HG03460 (cell line): ENCODE data around the gene SUSD5.
"Not testable (repeated sequence)": the region's sequence is repeated elsewhere in the genome, so short reads cannot be mapped to it uniquely, and the experiment has no call there.

Experiments
- ATAC-seq: cut with Tn5 transposase; IDR thresholded peaks from one replicate; pipeline ENCODE4 v1.9.1; 2021; ENCODE audit not compliant: unreplicated experiment

SUSD5 gene

DNA sequence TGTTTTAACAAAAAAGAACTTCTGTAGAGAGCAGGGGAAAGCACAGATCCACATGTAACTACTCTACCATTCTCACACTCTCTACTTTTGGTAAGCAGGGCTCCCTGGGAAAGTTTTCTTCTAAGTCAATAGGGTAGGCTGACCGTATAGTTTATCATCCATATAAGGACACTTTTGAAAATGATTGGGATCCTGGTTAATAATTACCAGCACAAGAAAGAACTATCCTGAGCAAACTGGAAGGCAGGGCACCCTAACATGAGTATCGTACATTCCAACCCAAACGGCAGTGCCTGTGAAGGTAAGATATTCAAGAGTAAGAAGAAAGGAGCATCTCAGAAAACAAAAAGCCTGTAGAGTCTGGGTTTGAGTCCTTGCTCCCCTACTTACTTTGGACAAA, 22.1 kb downstream of the SUSD5 start:
- ATAC-seq, result no peak

GRCh38 chr3:33194303-33194702, 24.3 kb downstream of the SUSD5 start:
- no peak for ATAC-seq

DNA sequence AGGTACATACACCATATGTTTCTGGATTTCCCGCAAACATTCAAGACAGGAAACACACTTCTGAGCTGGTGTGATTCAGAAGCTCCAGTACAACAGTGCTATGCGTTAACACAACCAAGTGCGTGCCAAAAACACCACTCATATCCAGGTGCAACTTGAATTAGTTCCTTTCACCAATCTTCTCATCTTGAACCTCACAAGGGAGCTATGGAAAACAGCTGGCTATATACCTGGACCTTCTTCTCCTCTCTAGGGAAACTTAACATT, 31.3 kb downstream of the SUSD5 start:
- no peak for ATAC-seq

DNA sequence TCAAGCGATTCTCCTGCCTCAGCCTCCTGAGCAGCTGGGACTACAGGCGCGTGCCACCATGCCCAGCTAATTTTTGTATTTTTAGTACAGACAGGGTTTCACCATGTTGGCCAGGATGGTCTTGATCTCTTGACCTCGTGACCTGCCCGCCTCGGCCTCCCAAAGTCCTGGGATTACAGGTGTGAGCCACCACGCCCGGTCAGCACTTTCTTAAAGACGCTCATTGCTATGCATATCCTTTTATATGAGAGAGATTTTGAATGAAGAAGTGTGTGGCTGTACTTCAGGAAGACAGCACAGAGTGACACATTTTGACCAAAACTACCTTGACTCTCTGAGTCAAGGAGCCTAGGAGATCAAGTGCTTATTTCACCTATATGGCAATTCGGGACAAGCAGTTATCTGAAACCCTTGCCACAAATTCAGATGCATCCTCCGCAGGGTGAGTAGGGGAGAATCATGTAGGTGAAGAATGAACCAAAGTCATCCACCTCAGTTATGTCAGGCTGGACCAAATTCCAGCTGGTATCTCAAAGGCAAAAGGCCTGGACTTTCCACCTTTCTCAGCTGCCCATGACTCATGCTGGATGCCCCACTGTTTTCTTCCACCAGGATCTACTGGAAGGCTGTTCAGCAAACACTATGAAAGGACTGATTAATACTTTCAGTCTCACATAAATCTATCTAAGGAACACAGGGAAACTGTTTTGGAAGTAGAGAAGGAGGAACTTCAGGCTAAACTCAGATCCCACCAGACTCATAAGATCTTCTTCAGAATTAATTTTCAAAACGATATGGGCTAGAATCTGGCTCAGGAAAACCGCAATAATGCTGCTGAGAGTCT, 31.9 kb downstream of the SUSD5 start:
- no peak for ATAC-seq

DNA sequence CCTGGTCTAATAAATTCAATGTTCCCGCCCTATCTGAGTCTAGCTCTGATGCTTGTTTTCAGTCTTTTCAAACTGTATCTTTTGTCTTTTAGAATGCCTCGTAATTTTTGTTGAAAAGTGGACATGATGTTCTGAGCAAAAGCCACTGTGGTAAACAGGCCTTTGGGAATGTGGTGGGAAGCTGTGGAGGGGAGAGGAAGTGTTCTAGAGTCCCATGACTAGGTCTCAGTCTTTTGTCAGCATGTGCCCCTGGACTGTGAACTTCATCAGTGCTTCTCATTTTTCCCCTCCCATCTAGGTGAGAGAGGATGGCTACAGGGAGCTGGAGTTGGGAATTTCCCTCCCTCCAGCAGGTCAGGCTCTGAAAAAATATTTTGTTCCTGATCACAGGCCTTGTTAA, 33.7 kb downstream of the SUSD5 start:
- ATAC-seq, result no peak

- not testable (repeated sequence) for ATAC-seq
Measured at GRCh38 chr3:33181641-33182040, 37.0 kb downstream of the SUSD5 start.

DNA sequence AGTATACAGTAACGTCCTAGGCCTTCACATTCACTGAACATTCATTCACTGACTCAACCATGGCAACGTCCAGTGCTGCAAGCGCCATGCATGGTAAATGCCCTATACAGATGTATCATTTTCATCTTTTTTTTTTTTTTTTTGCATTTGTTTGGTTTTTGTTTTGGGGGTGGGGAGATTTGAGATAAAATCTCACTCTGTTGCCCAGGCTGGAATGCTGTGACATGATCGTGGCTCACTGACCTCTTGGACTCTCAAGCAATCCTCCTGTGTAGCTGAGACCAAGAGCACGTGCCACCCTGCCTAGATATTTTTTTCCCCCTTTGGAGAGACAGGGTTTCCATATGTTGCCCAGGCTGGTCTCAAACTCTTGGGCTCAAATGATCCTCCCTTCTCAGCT, 37.4 kb downstream of the SUSD5 start:
- no peak for ATAC-seq

DNA sequence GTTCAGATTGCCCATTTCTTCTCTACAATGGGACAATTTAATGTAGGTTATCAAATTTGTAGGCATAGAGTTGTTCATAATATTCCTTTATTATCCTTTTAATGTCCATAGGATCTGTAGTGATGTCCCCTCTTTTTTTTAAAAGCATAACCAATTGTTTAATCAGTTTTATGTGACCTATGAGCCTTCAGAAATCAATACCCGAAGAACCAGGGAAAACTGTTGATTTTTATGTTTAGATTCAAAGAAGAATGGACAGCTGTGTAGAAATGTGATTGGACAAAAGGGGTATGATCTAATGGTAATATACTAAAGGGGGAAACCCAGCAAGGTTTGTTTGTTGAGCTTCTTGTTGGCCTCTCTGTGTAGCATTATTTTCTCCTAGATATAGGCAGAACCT, 39.5 kb downstream of the SUSD5 start:
- no peak for ATAC-seq

DNA sequence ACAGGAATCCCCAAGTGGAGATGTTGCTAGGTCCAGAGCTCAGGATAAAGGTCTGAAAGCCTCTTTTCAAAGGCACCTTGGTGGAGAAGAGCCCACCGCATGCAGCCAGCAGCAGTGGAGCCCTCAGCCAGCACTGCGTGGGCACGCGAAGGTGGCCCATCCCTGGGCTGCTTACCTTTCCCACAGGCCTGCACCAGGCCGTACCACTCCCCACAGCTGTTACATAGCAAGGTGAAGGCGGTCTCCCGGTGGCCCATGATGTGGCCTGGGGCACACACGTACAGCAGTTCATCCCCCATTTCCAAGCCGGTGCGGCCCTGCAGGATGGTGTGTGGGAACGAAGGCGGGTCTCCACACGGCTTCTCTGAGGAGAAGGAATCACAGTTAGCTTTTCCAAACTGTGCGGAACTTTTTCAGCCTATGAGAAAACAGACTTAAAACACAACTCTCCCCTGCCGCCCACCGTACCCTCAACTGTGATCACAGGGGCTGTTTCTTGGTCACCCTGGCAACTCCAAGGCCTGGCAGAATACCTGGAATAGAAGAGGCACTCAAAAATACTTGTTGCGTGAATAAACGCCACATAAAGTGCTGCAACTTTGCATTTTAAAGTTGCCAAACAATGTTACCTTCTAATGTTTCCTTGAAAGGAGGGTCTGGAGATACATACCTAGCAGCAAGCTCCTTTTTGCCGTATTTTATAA, 43.7 kb downstream of the SUSD5 start:
- no peak for ATAC-seq

GRCh38 chr3:33174095-33174494, 44.5 kb downstream of the SUSD5 start:
- ATAC-seq, result no peak

GRCh38 chr3:33173672-33174071, 44.9 kb downstream of the SUSD5 start:
- ATAC-seq, result no peak

- no peak for ATAC-seq
Measured at GRCh38 chr3:33173103-33173502, 45.5 kb downstream of the SUSD5 start.

- no peak for ATAC-seq
Measured at GRCh38 chr3:33171580-33171979, 47.0 kb downstream of the SUSD5 start.

- no peak for ATAC-seq
Measured at GRCh38 chr3:33170531-33170930, 48.1 kb downstream of the SUSD5 start.

- ATAC-seq, result no peak
Measured at GRCh38 chr3:33167716-33168336, 50.8 kb downstream of the SUSD5 start.

GRCh38 chr3:33167284-33167683, 51.3 kb downstream of the SUSD5 start:
- ATAC-seq, result no peak

DNA sequence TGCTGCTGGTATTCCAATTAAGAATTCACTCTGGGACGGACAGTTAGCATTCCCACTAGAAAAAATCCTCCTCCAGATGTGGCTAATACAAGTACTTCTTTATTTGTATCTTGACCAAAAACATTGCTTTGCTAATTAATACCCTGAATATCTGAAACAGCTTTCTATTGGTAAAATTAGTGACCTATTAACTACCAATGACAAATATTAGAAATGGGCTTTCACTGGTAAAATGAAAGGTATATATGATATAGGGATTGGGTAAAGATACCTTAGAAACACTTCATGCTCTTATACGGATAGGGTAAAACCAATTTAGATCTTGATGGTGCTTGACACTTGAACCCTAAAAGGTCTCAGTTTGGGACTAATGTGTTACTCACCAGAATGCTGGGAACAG, 52.5 kb downstream of the SUSD5 start:
- ATAC-seq, result no peak

GRCh38 chr3:33165372-33165771, 53.2 kb downstream of the SUSD5 start:
- no peak for ATAC-seq

- not testable (repeated sequence) for ATAC-seq
Measured at GRCh38 chr3:33162621-33163020, 56.0 kb downstream of the SUSD5 start.

DNA sequence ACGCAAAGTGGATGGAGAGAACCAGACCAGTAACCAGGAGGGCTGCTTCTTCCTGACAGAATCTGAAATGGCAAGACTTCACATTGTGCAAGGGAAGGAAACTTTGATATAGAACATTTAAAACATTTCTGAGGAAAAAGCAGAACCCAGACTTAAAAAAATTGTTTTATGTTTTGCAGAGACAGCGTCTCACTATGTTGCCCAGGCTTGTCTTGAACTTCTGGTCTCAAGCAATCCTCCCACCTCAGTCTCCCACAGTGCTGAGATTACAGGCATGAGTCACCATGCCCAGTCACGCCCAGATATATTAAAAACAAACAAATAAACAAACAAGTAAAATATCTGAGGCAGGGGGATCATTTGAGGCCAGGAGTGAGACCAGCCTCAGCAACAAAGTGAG, 58.6 kb downstream of the SUSD5 start:
- ATAC-seq, result no peak

DNA sequence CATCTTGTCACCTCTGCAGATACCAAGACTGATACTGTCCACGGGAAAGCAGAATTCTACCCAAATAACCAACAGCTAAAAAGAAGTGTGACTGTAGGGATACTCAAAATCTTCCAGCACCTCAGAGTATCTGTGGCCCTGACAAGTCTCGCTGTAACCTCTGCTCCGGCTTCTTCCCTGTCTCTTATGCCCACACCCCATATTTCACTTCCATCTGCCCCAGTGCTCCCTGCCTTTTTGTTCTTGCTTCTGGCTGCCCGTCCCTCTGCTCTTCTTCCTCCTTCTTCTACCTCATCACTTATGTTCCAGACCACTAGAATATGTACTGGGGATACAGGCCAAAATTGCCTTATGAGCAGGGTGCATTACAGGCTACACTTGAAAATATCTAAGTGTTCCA, 59.4 kb downstream of the SUSD5 start:
- ATAC-seq, result no peak

DNA sequence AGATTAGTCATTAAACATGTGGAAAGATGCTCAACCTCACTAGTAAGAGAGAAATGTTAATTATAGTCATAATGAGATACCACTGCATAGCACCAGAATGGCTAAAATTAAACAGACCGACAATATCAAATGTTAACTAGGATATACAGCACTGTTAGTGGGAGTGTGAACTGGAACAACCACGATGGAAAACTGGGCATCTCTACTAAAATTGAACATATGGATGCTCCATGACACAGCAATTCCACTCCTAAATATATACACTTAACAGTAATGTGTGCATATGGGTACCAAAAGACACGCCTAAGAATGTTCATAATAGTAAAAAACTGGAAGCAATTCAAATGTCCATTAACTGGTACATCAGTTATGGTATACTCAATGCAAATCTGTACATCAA, 63.3 kb downstream of the SUSD5 start:
- ATAC-seq, result no peak
